SK-N-SH treated with all-trans-retinoic acid at 6 μM for 48 hours (cell line): ENCODE data around the gene NCAM1.

Experiments
- ATAC-seq: fragments of 200-7000 bp; cut with Tn5 transposase; 3 replicates; pipeline ENCODE4 v1.9.1; 2020; ENCODE audit warnings: mild to moderate bottlenecking, moderate library complexity
- ARNTL ChIP-seq: fragments of 450-650 bp; formaldehyde crosslinking; IDR thresholded peaks from 2 replicates; pipeline ENCODE4 v1.5.0; 2020; ENCODE audit warnings: low read depth, mild to moderate bottlenecking, moderate library complexity, borderline replicate concordance
- BACH2 ChIP-seq: fragments of 250-450 bp; sonication (Bioruptor Pico); IDR thresholded peaks from 2 replicates; pipeline ENCODE4 v1.9.0; 2021; ENCODE audit warnings: mild to moderate bottlenecking, borderline replicate concordance
- CSDC2 ChIP-seq: fragments of 250-450 bp; sonication (Bioruptor Pico); IDR thresholded peaks from 2 replicates; pipeline ENCODE4 v1.5.0; 2020; ENCODE audit warnings: mild to moderate bottlenecking, moderate library complexity
- ESRRG ChIP-seq: fragments of 250-450 bp; sonication (Bioruptor Pico); IDR thresholded peaks from 2 replicates; pipeline ENCODE4 v1.6.1; 2021; ENCODE audit warnings: mild to moderate bottlenecking
- GLIS3 ChIP-seq: fragments of 250-450 bp; sonication (Bioruptor Pico); IDR thresholded peaks from 2 replicates; pipeline ENCODE4 v1.5.0; 2020; ENCODE audit warnings: mild to moderate bottlenecking, moderate library complexity
- ISL1 ChIP-seq: fragments of 250-450 bp; sonication (Bioruptor Pico); IDR thresholded peaks from 2 replicates; pipeline ENCODE4 v2.1.2; 2022; ENCODE audit warnings: mild to moderate bottlenecking, moderate library complexity
- PPARA ChIP-seq: fragments of 250-450 bp; sonication (Bioruptor Pico); IDR thresholded peaks from 2 replicates; pipeline ENCODE4 v1.5.0; 2020; ENCODE audit warnings: mild to moderate bottlenecking, borderline replicate concordance
- RARB ChIP-seq: fragments of 250-450 bp; sonication (Bioruptor Pico); IDR thresholded peaks from 2 replicates; pipeline ENCODE4 v1.8.0; 2021; ENCODE audit warnings: mild to moderate bottlenecking, moderate library complexity
- SNAI2 ChIP-seq: fragments of 250-450 bp; sonication (Bioruptor Pico); IDR thresholded peaks from 2 replicates; pipeline ENCODE4 v1.5.0; 2020; ENCODE audit warnings: mild to moderate bottlenecking, moderate library complexity
- TCF4 ChIP-seq: fragments of 250-450 bp; sonication (Bioruptor Pico); IDR thresholded peaks from 2 replicates; pipeline ENCODE4 v1.8.0; 2021; ENCODE audit warnings: mild to moderate bottlenecking, moderate library complexity, borderline replicate concordance
- TOX ChIP-seq: fragments of 250-450 bp; sonication (Bioruptor Pico); IDR thresholded peaks from 2 replicates; pipeline ENCODE4 v1.8.0; 2021; ENCODE audit warnings: mild to moderate bottlenecking, moderate library complexity, borderline replicate concordance
- ZC3H10 ChIP-seq: fragments of 250-450 bp; sonication (Bioruptor Pico); IDR thresholded peaks from 2 replicates; pipeline ENCODE4 v1.5.1; 2021; ENCODE audit warnings: mild to moderate bottlenecking, moderate library complexity
- ZFP3 ChIP-seq: fragments of 250-450 bp; sonication (Bioruptor Pico); IDR thresholded peaks from 2 replicates; pipeline ENCODE4 v1.5.0; 2020; ENCODE audit warnings: mild to moderate bottlenecking, moderate library complexity
- ZFP30 ChIP-seq: fragments of 450-650 bp; formaldehyde crosslinking; IDR thresholded peaks from 2 replicates; pipeline ENCODE4 v1.5.0; 2022; ENCODE audit warnings: mild to moderate bottlenecking, moderate library complexity
- ZNF565 ChIP-seq: fragments of 450-650 bp; formaldehyde crosslinking; conservative IDR thresholded peaks from 2 replicates; pipeline ENCODE4 v1.5.0; 2020; ENCODE audit warnings: low read depth, mild to moderate bottlenecking, moderate library complexity
- ZNF70 ChIP-seq: fragments of 450-650 bp; formaldehyde crosslinking; IDR thresholded peaks from 2 replicates; pipeline ENCODE4 v1.5.0; 2020; ENCODE audit warnings: mild to moderate bottlenecking, moderate library complexity
- ZNF8 ChIP-seq: fragments of 450-650 bp; formaldehyde crosslinking; IDR thresholded peaks from 2 replicates; pipeline ENCODE4 v1.5.0; 2020; ENCODE audit warnings: mild to moderate bottlenecking, moderate library complexity
- TF ChIP-seq, protein P1 (sequence below): fragments of 250-450 bp; sonication (Bioruptor Pico); IDR thresholded peaks from 2 replicates; pipeline ENCODE4 v1.8.0; 2021; ENCODE audit warnings: low read depth, mild to moderate bottlenecking, moderate library complexity, borderline replicate concordance
- TF ChIP-seq, protein P2 (sequence below): fragments of 250-450 bp; sonication (Bioruptor Pico); IDR thresholded peaks from 2 replicates; pipeline ENCODE4 v1.5.1; 2020; ENCODE audit warnings: low read depth, mild to moderate bottlenecking, moderate library complexity
- TF ChIP-seq, protein P3 (sequence below): fragments of 250-450 bp; sonication (Bioruptor Pico); IDR thresholded peaks from 2 replicates; pipeline ENCODE4 v1.5.1; 2021; ENCODE audit warnings: mild to moderate bottlenecking, moderate library complexity
- TF ChIP-seq, protein P4 (sequence below): fragments of 250-450 bp; sonication (Bioruptor Pico); IDR thresholded peaks from 2 replicates; pipeline ENCODE4 v1.5.0; 2020; ENCODE audit warnings: mild to moderate bottlenecking, moderate library complexity
- TF ChIP-seq, protein P5 (sequence below): fragments of 250-450 bp; sonication (Bioruptor Pico); IDR thresholded peaks from 2 replicates; pipeline ENCODE4 v1.8.0; 2020; ENCODE audit warnings: mild to moderate bottlenecking, moderate library complexity, borderline replicate concordance

The NCAM1 gene

DNA sequence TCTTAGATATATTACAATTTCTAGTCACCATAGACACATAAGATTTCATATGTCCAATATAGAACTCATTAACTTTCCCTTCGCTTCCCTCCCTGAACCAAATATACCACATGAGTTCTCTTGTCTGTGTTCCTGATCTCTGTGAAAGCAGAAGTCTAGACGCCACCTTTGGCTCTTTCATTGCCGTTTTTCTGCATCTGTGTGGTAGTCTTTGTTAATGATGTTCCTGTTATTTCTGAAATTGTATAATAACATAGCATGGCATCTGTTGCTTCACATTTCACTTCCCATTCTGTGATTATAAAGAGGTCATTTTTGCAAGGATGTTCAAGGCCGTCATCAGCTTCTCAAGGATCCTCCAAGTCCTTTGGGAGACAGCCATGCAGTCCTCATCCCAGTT, 58.5 kb downstream of the NCAM1 start:
- TF ChIP-seq ZFP30 (CRISPR knock-in tag) (no peak), TCF4 (no peak), SNAI2 (CRISPR knock-in tag) (no peak), ZNF8 (CRISPR knock-in tag) (no peak), ZFP3 (no peak), GLIS3 (CRISPR knock-in tag) (no peak), ARNTL (CRISPR knock-in tag) (no peak), PPARA (CRISPR knock-in tag) (no peak)
- TF ChIP-seq, protein P1, sequence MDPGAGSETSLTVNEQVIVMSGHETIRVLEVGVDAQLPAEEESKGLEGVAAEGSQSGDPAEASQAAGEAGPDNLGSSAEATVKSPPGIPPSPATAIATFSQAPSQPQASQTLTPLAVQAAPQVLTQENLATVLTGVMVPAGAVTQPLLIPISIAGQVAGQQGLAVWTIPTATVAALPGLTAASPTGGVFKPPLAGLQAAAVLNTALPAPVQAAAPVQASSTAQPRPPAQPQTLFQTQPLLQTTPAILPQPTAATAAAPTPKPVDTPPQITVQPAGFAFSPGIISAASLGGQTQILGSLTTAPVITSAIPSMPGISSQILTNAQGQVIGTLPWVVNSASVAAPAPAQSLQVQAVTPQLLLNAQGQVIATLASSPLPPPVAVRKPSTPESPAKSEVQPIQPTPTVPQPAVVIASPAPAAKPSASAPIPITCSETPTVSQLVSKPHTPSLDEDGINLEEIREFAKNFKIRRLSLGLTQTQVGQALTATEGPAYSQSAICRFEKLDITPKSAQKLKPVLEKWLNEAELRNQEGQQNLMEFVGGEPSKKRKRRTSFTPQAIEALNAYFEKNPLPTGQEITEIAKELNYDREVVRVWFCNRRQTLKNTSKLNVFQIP (CRISPR knock-in tag) = no peak
- TF ChIP-seq, protein P2, sequence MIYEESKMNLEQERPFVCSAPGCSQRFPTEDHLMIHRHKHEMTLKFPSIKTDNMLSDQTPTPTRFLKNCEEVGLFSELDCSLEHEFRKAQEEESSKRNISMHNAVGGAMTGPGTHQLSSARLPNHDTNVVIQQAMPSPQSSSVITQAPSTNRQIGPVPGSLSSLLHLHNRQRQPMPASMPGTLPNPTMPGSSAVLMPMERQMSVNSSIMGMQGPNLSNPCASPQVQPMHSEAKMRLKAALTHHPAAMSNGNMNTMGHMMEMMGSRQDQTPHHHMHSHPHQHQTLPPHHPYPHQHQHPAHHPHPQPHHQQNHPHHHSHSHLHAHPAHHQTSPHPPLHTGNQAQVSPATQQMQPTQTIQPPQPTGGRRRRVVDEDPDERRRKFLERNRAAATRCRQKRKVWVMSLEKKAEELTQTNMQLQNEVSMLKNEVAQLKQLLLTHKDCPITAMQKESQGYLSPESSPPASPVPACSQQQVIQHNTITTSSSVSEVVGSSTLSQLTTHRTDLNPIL (CRISPR knock-in tag) = no peak
- TF ChIP-seq, protein P3, sequence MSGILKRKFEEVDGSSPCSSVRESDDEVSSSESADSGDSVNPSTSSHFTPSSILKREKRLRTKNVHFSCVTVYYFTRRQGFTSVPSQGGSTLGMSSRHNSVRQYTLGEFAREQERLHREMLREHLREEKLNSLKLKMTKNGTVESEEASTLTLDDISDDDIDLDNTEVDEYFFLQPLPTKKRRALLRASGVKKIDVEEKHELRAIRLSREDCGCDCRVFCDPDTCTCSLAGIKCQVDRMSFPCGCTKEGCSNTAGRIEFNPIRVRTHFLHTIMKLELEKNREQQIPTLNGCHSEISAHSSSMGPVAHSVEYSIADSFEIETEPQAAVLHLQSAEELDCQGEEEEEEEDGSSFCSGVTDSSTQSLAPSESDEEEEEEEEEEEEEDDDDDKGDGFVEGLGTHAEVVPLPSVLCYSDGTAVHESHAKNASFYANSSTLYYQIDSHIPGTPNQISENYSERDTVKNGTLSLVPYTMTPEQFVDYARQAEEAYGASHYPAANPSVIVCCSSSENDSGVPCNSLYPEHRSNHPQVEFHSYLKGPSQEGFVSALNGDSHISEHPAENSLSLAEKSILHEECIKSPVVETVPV = no peak
- ATAC-seq = no peak

DNA sequence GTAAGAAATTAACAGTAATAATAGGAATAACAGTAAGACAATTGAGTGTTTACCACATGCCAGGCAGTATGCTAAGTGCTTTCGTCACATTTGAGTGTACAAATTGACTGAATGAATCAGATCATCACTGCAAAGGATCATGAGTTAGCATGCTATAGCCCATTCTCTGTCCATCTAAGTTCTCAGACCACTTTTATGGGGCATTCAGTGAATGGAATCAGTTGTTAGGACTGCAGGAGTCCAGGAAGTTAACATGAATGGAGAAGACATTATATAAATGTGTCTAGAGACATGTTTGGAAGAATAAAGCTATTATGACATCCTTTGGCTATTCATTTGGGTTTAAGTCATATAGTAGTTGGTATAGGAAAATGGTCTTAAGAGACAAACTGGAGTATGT, 59.9 kb downstream of the NCAM1 start:
- TF ChIP-seq, protein P2 (CRISPR knock-in tag) = no peak
- TF ChIP-seq, protein P3 = no peak
- TF ChIP-seq TOX (CRISPR knock-in tag) (no peak), ZNF565 (no peak), ZC3H10 (CRISPR knock-in tag) (no peak), TCF4 (no peak), ZNF8 (CRISPR knock-in tag) (no peak), CSDC2 (CRISPR knock-in tag) (no peak), ZFP30 (CRISPR knock-in tag) (no peak), ISL1 (no peak), SNAI2 (CRISPR knock-in tag) (no peak), ZFP3 (no peak), ESRRG (CRISPR knock-in tag) (no peak), PPARA (CRISPR knock-in tag) (no peak), BACH2 (CRISPR knock-in tag) (no peak)
- TF ChIP-seq, protein P4, sequence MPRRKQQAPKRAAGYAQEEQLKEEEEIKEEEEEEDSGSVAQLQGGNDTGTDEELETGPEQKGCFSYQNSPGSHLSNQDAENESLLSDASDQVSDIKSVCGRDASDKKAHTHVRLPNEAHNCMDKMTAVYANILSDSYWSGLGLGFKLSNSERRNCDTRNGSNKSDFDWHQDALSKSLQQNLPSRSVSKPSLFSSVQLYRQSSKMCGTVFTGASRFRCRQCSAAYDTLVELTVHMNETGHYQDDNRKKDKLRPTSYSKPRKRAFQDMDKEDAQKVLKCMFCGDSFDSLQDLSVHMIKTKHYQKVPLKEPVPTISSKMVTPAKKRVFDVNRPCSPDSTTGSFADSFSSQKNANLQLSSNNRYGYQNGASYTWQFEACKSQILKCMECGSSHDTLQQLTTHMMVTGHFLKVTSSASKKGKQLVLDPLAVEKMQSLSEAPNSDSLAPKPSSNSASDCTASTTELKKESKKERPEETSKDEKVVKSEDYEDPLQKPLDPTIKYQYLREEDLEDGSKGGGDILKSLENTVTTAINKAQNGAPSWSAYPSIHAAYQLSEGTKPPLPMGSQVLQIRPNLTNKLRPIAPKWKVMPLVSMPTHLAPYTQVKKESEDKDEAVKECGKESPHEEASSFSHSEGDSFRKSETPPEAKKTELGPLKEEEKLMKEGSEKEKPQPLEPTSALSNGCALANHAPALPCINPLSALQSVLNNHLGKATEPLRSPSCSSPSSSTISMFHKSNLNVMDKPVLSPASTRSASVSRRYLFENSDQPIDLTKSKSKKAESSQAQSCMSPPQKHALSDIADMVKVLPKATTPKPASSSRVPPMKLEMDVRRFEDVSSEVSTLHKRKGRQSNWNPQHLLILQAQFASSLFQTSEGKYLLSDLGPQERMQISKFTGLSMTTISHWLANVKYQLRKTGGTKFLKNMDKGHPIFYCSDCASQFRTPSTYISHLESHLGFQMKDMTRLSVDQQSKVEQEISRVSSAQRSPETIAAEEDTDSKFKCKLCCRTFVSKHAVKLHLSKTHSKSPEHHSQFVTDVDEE = no peak
- ATAC-seq = no peak

DNA sequence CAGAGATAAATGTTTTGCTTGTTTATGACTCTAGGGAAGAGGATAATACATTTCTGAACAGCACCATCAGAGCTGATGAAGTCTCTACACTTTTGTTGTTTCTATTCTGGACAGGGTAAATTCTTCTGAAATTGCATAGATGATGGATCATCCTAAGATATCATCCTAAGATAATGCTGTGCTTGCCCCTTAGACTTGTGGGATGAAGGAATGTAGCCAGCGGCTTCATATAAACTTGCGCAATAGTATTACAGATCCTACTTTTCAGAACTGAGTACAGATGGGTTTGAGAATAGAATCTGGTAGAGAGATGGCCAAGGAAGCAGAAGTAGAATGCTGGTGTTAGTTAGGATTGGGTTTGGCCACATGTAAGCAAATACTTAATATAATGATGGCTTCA, 61.0 kb downstream of the NCAM1 start:
- ATAC-seq = no peak
- TF ChIP-seq, protein P4 = no peak
- TF ChIP-seq, protein P5, sequence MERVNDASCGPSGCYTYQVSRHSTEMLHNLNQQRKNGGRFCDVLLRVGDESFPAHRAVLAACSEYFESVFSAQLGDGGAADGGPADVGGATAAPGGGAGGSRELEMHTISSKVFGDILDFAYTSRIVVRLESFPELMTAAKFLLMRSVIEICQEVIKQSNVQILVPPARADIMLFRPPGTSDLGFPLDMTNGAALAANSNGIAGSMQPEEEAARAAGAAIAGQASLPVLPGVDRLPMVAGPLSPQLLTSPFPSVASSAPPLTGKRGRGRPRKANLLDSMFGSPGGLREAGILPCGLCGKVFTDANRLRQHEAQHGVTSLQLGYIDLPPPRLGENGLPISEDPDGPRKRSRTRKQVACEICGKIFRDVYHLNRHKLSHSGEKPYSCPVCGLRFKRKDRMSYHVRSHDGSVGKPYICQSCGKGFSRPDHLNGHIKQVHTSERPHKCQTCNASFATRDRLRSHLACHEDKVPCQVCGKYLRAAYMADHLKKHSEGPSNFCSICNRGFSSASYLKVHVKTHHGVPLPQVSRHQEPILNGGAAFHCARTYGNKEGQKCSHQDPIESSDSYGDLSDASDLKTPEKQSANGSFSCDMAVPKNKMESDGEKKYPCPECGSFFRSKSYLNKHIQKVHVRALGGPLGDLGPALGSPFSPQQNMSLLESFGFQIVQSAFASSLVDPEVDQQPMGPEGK = no peak
- no peak for TF ChIP-seq RARB
- TF ChIP-seq ZNF70 (CRISPR knock-in tag) = no peak
- TF ChIP-seq TCF4 = no peak
- no peak for TF ChIP-seq ZFP30 (CRISPR knock-in tag)
- TF ChIP-seq GLIS3 (CRISPR knock-in tag) = no peak
- TF ChIP-seq TOX (CRISPR knock-in tag) = no peak
- TF ChIP-seq, protein P2 (CRISPR knock-in tag) = no peak
